CD4-positive, alpha-beta T cell treated with Interleukin-2 at 100 ng/mL for 4 hours (primary cell): Measurements from ENCODE around the gene GAK.

ENCODE experiments used
- DNase-seq: peaks from one replicate; pipeline ENCODE4 v3.0.0-alpha.2; 2020; ENCODE audit warnings: low spot score

GAK gene

GRCh38 chr4:870951-871350, 61.2 kb downstream of the GAK start:
- DNase-seq = no peak

GRCh38 chr4:869776-870175, 62.3 kb downstream of the GAK start:
- DNase-seq = no peak

GRCh38 chr4:868421-868820, 63.7 kb downstream of the GAK start:
- DNase-seq = no peak

- no peak for DNase-seq
Measured at GRCh38 chr4:867526-868250, 64.4 kb downstream of the GAK start.

- DNase-seq = no peak
Measured at GRCh38 chr4:866761-867390, 65.2 kb downstream of the GAK start.

GRCh38 chr4:866068-866760, 65.9 kb downstream of the GAK start:
- no peak for DNase-seq

- DNase-seq = no peak
Measured at GRCh38 chr4:865572-865971, 66.5 kb downstream of the GAK start.

GRCh38 chr4:865121-865465, 67.0 kb downstream of the GAK start:
- no peak for DNase-seq

GRCh38 chr4:864456-865120, 67.5 kb downstream of the GAK start:
- no peak for DNase-seq

- DNase-seq = no peak
Measured at GRCh38 chr4:860561-860960, 71.6 kb downstream of the GAK start.

GRCh38 chr4:859496-859895, 72.6 kb downstream of the GAK start:
- DNase-seq = no peak

GRCh38 chr4:858831-859451, 73.2 kb downstream of the GAK start:
- no peak for DNase-seq

- no peak for DNase-seq
Measured at GRCh38 chr4:858041-858481, 74.1 kb downstream of the GAK start.

GRCh38 chr4:857461-857860, 74.7 kb downstream of the GAK start:
- no peak for DNase-seq

- peak; percentile 4 for DNase-seq
Measured at GRCh38 chr4:856225-856901, 75.8 kb downstream of the GAK start.

- no peak for DNase-seq
Measured at GRCh38 chr4:855880-856224, 76.3 kb downstream of the GAK start.

- DNase-seq = no peak
Measured at GRCh38 chr4:854356-854755, 77.8 kb downstream of the GAK start.

- DNase-seq = no peak
Measured at GRCh38 chr4:853416-853781, 78.7 kb downstream of the GAK start.

- no peak for DNase-seq
Measured at GRCh38 chr4:851701-852430, 80.2 kb downstream of the GAK start.

- no peak for DNase-seq
Measured at GRCh38 chr4:850323-850945, 81.7 kb downstream of the GAK start.
